Neuronal stem cell (in vitro differentiated cells): ENCODE measurements around the gene FAM174B.

Source experiments
- DNase-seq: peaks from one replicate; pipeline ENCODE4 v3.0.0-alpha.2; 2013; ENCODE audit warnings: low spot score
- H2AFZ ChIP-seq: one replicate; pipeline ENCODE4 v1.6.1; 2013; ENCODE audit warnings: mild to moderate bottlenecking, low read length, inconsistent platforms
- H2AK5ac ChIP-seq: 2 replicates; pipeline ENCODE4 v1.6.1; 2013; ENCODE audit warnings: low read depth, mild to moderate bottlenecking, inconsistent platforms, low read length, moderate library complexity, mixed read lengths
- H2BK120ac ChIP-seq: 2 replicates; pipeline ENCODE4 v1.6.1; 2013; ENCODE audit warnings: low read depth, mild to moderate bottlenecking, inconsistent platforms, low read length, moderate library complexity, mixed read lengths
- H2BK12ac ChIP-seq: one replicate; pipeline ENCODE4 v1.6.1; 2013; ENCODE audit warnings: low read length, inconsistent platforms
- H2BK15ac ChIP-seq: 2 replicates; pipeline ENCODE4 v1.6.1; 2013; ENCODE audit warnings: mild to moderate bottlenecking, low read length, inconsistent platforms, mixed read lengths
- H2BK5ac ChIP-seq: one replicate; pipeline ENCODE4 v1.6.1; 2013; ENCODE audit warnings: inconsistent platforms, mild to moderate bottlenecking, low read length, moderate library complexity
- H3K14ac ChIP-seq: one replicate; pipeline ENCODE4 v1.6.1; 2013; ENCODE audit warnings: low read length, inconsistent platforms
- H3K18ac ChIP-seq: 2 replicates; pipeline ENCODE4 v1.6.1; 2013; ENCODE audit warnings: low read length, inconsistent platforms
- H3K23ac ChIP-seq: 2 replicates; pipeline ENCODE4 v1.6.1; 2013; ENCODE audit warnings: low read depth, mild to moderate bottlenecking, mixed read lengths, low read length, inconsistent platforms; ENCODE audit not compliant: poor library complexity
- H3K27ac ChIP-seq: replicated peaks from 3 replicates; pipeline ENCODE4 v1.5.1; 2013; ENCODE audit warnings: low read length, inconsistent platforms
- H3K27me3 ChIP-seq, 3 experiments: 2 replicates each; pipeline ENCODE4 v1.6.1; 2013; ENCODE audit warnings: low read length in 3 of 3, mild to moderate bottlenecking in 2 of 3, inconsistent platforms in 1 of 3, low read depth in 1 of 3, mixed read lengths in 1 of 3, moderate library complexity in 1 of 3; ENCODE audit not compliant: control insufficient read depth in 3 of 3, insufficient read depth in 3 of 3
- H3K36me3 ChIP-seq, 2 donors: replicated peaks in 1 of 2; 2 replicates each; pipeline ENCODE4 v1.6.1; 2013; ENCODE audit warnings: low read length in 2 of 2; ENCODE audit not compliant: control insufficient read depth in 2 of 2, insufficient read depth in 2 of 2
- H3K4ac ChIP-seq: 2 replicates; pipeline ENCODE4 v1.6.1; 2013; ENCODE audit warnings: inconsistent platforms, mild to moderate bottlenecking, low read length, moderate library complexity
- H3K4me1 ChIP-seq, 2 donors: 1 replicate in 1 of 2; 2 replicates in 1 of 2; pipeline ENCODE4 v1.6.1; 2013; ENCODE audit warnings: low read length in 2 of 2, low read depth in 1 of 2; ENCODE audit not compliant: control insufficient read depth in 2 of 2, insufficient read depth in 1 of 2
- H3K4me2 ChIP-seq: one replicate; pipeline ENCODE4 v1.6.1; 2013; ENCODE audit warnings: mild to moderate bottlenecking, low read length, inconsistent platforms; ENCODE audit not compliant: insufficient read depth, poor library complexity, severe bottlenecking
- H3K4me3 ChIP-seq, 2 donors: 2 replicates each; pipeline ENCODE4 v1.5.1; 2013; ENCODE audit warnings: low read length in 2 of 2, mild to moderate bottlenecking in 2 of 2, inconsistent platforms in 1 of 2, moderate library complexity in 1 of 2
- H3K79me1 ChIP-seq: one replicate; pipeline ENCODE4 v1.6.1; 2013; ENCODE audit warnings: low read depth, mild to moderate bottlenecking, inconsistent platforms, low read length, moderate library complexity
- H3K9ac ChIP-seq: one replicate; pipeline ENCODE4 v1.6.1; 2013; ENCODE audit warnings: mild to moderate bottlenecking, low read depth, low read length, inconsistent platforms; ENCODE audit not compliant: poor library complexity
- H3K9me3 ChIP-seq, 2 donors: replicated peaks in 1 of 2; 2 replicates each; pipeline versions ENCODE3 to v1.6.1; 2013; ENCODE audit warnings: low read length in 2 of 2, mild to moderate bottlenecking in 2 of 2, inconsistent platforms in 1 of 2, low read depth in 1 of 2, mixed read lengths in 1 of 2, moderate library complexity in 1 of 2; ENCODE audit not compliant: control insufficient read depth in 2 of 2, insufficient read depth in 1 of 2
- H4K8ac ChIP-seq: one replicate; pipeline ENCODE4 v1.6.1; 2013; ENCODE audit warnings: low read depth, mild to moderate bottlenecking, inconsistent platforms, low read length, moderate library complexity
- H4K91ac ChIP-seq: one replicate; pipeline ENCODE4 v1.6.1; 2013; ENCODE audit warnings: low read length, low read depth, mild to moderate bottlenecking, inconsistent platforms; ENCODE audit not compliant: poor library complexity
- WGBS, 2 donors: extraction: QIAGEN DNeasy Blood & Tissue Kit; methylation state at CpG; one replicate each; pipeline ENCODE4 v1.1.7; 2013; ENCODE audit warnings: missing lambda C conversion rate in 2 of 2, mixed read lengths in 1 of 2; ENCODE audit not compliant: insufficient read length in 2 of 2, insufficient replicate concordance in 1 of 2; ENCODE audit errors: extremely low coverage in 2 of 2; 5-methylcytosine and 5-hydroxymethylcytosine counted together

The FAM174B gene

DNA sequence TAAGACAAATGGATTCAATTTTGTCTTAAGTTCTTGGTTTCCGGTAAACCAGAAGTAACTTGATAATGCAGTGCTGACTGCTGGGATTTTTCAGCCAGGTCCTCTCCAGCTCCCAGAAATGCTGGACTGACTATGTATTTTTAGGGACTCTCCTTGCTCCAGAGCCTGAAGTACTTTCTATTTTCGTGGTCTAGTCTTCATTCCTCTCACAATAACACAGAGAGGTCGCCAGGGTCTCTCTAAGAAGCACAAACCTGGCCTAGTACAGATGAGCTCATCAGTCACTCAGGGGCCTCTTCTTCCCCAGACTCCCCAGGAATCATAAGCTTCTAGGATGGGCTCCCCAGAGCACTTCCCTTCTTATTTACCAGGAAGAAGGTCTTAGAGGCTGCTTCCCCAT is 85.8 kb downstream of the FAM174B start:
- Histone ChIP-seq H3K36me3 (no peaks in the 10 kb centered on the region), H2AFZ (no peak overlapping the region), H3K27ac (no peak overlapping the region), H3K4me2 (no peak overlapping the region), H3K4me3 (no peak overlapping the region), H3K4me1 (peaks cover 0 to 1% of the 10 kb centered on the region in 2 donors), H2BK15ac (no peak overlapping the region), H4K8ac (no peak overlapping the region), H4K91ac (no peak overlapping the region), H3K79me1 (no peaks in the 10 kb centered on the region), H3K18ac (no peak overlapping the region), H3K9me3 (no peaks in the 10 kb centered on the region), H2BK5ac (no peak overlapping the region), H3K4ac (no peak overlapping the region), H3K9ac (no peak overlapping the region), H3K27me3 (peaks cover 0 to 3% (median 0%) of the 10 kb centered on the region in 3 experiments), H2BK120ac (no peak overlapping the region), H2AK5ac (no peak overlapping the region), H3K14ac (no peak overlapping the region), H2BK12ac (no peak overlapping the region), H3K23ac (no peak overlapping the region)
- no CpG with 5 or more reads among the region's 3 CpGs for WGBS, 2 donors
- no peak for DNase-seq
